Globus pallidus (tissue), 1 donor: ENCODE measurements around the gene RASL11B.

ENCODE experiments used
- DNase-seq: peaks from one replicate; pipeline ENCODE4 v3.0.0-alpha.2; 2015; ENCODE audit warnings: low spot score

RASL11B gene

GRCh38 chr4:52915730-52916300 is 53.7 kb downstream of the RASL11B start:
- DNase-seq: peak; percentile 3
